A549 (cell line): ENCODE data around the gene KRT79. TPM values are rescaled to one million over a fixed set of nuclear protein-coding genes. Genes with fewer than 3 reads are reported as not detected.

Experiments used
- ATAC-seq, 2 experiments: fragments of 200-7000 bp in 1 of 2; fragments of >200 bp in 1 of 2; cut with Nextera tagmentation in 1 of 2; cut with Tn5 transposase in 1 of 2; 3 replicates each; pipeline versions ENCODE4 v1.8.0 to v1.9.1; 2018 to 2020; ENCODE audit warnings: mild to moderate bottlenecking in 1 of 2, moderate library complexity in 1 of 2
- CTCF ChIA-PET: fragments of 300-600 bp; sonication (Branson Sonifier 250); formaldehyde crosslinking; extraction: SDS; loops from one replicate; lab custom pipeline; 2021; ENCODE audit warnings: antibody characterized with exemption, inconsistent platforms; lab: Yijun Ruan, JAX
- POLR2A ChIA-PET: fragments of 350-600 bp; formaldehyde crosslinking; extraction: SDS; loops from one replicate; lab custom pipeline; 2021; ENCODE audit warnings: antibody characterized with exemption, inconsistent platforms; lab: Yijun Ruan, JAX
- DNase-seq, 2 experiments: peaks; one replicate each; pipeline versions ENCODE4 v3.0.0 to v3.0.0-alpha.2; 2011 to 2016; ENCODE audit warnings: low read depth in 1 of 2, low spot score in 1 of 2
- FAIRE-seq: peaks from 2 replicates; lab custom pipeline; 2011; peaks lifted over from hg19 to GRCh38; lab: Jason Lieb, UNC
- H3K27ac ChIP-seq, 2 experiments: fragments of >200 bp; sonication (Bioruptor Twin); formaldehyde crosslinking; 3 replicates each; pipeline ENCODE4 v1.5.1; 2016 to 2017
- H3K4me1 ChIP-seq: fragments of >200 bp; sonication (Bioruptor Twin); formaldehyde crosslinking; 3 replicates; pipeline ENCODE4 v1.6.1; 2016
- H3K4me2 ChIP-seq: fragments of >200 bp; sonication (Bioruptor Twin); formaldehyde crosslinking; 3 replicates; pipeline ENCODE4 v1.6.1; 2016
- H3K4me3 ChIP-seq: fragments of >200 bp; sonication (Bioruptor Twin); formaldehyde crosslinking; 3 replicates; pipeline ENCODE4 v1.5.1; 2016
- H3K9me3 ChIP-seq: fragments of >200 bp; sonication (Bioruptor Twin); formaldehyde crosslinking; 3 replicates; pipeline ENCODE4 v1.6.1; 2016
- E2F6 ChIP-seq: IDR thresholded peaks from 2 replicates; pipeline ENCODE4 v1.6.1; 2012; ENCODE audit warnings: low read depth, borderline replicate concordance
- EHMT2 ChIP-seq: fragments of 200-600 bp; sonication (generic); IDR thresholded peaks from 2 replicates; pipeline ENCODE4 v1.6.1; 2016; ENCODE audit warnings: antibody characterized with exemption, low read depth, mild to moderate bottlenecking, moderate library complexity
- ESRRA ChIP-seq: fragments of 150-350 bp; IDR thresholded peaks from 2 replicates; pipeline ENCODE4 v1.6.1; 2014; ENCODE audit warnings: mild to moderate bottlenecking, low read length, borderline replicate concordance
- FOSL2 ChIP-seq, 2 experiments: fragments of 450-650 bp in 1 of 2; fragments of >200 bp in 1 of 2; sonication (Bioruptor Twin) in 1 of 2; formaldehyde crosslinking; IDR thresholded peaks; 2 replicates each; pipeline versions ENCODE4 v1.5.0 to v1.6.1; 2016 to 2020; ENCODE audit warnings: mild to moderate bottlenecking in 1 of 2, moderate library complexity in 1 of 2
- FOXS1 ChIP-seq: fragments of 250-450 bp; sonication (Bioruptor Pico); IDR thresholded peaks from 2 replicates; pipeline ENCODE4 v1.5.0; 2020; ENCODE audit warnings: mild to moderate bottlenecking, moderate library complexity
- GATA3 ChIP-seq: IDR thresholded peaks from 2 replicates; pipeline ENCODE4 v1.6.1; 2012; ENCODE audit warnings: borderline replicate concordance
- HES2 ChIP-seq: fragments of >200 bp; sonication (Bioruptor Twin); formaldehyde crosslinking; IDR thresholded peaks from 2 replicates; pipeline ENCODE4 v1.6.1; 2016
- HEYL ChIP-seq: fragments of 250-450 bp; sonication (Bioruptor Pico); IDR thresholded peaks from 2 replicates; pipeline ENCODE4 v1.8.0; 2021; ENCODE audit warnings: mild to moderate bottlenecking, moderate library complexity
- HMGXB4 ChIP-seq: fragments of 250-450 bp; sonication (Bioruptor Pico); IDR thresholded peaks from 2 replicates; pipeline ENCODE4 v1.5.0; 2021; ENCODE audit warnings: mild to moderate bottlenecking, moderate library complexity, borderline replicate concordance
- KDM5A ChIP-seq: fragments of 200-600 bp; sonication (generic); IDR thresholded peaks from 2 replicates; pipeline ENCODE4 v1.6.1; 2016; ENCODE audit warnings: antibody characterized with exemption, mild to moderate bottlenecking
- MAFK ChIP-seq: fragments of 450-650 bp; IDR thresholded peaks from 2 replicates; pipeline ENCODE4 v1.6.1; 2014; ENCODE audit not compliant: partially characterized antibody
- POLR2A ChIP-seq: IDR thresholded peaks from 2 replicates; pipeline ENCODE4 v1.6.1; 2012; ENCODE audit warnings: mild to moderate bottlenecking, low read length
- POLR2AphosphoS2 ChIP-seq: conservative IDR thresholded peaks from 2 replicates; pipeline ENCODE4 v1.6.1; 2012; ENCODE audit warnings: low read length, improper control_type of control experiment, inconsistent platforms
- RCOR1 ChIP-seq: fragments of 150-350 bp; IDR thresholded peaks from 2 replicates; pipeline ENCODE4 v1.6.1; 2014; ENCODE audit warnings: antibody characterized with exemption, low read length, low read depth
- SMC3 ChIP-seq: fragments of >200 bp; sonication (Bioruptor Twin); formaldehyde crosslinking; IDR thresholded peaks from 3 replicates; pipeline ENCODE4 v1.6.1; 2018; ENCODE audit warnings: inconsistent platforms
- SREBF2 ChIP-seq: fragments of 450-650 bp; IDR thresholded peaks from 2 replicates; pipeline ENCODE4 v1.6.1; 2014; ENCODE audit warnings: mild to moderate bottlenecking, moderate library complexity
- TP53 ChIP-seq: fragments of 250-450 bp; sonication (Bioruptor Pico); IDR thresholded peaks from 2 replicates; pipeline ENCODE4 v1.5.0; 2021; ENCODE audit warnings: mild to moderate bottlenecking, moderate library complexity
- ZSCAN20 ChIP-seq: fragments of 250-450 bp; sonication (Bioruptor Pico); IDR thresholded peaks from 2 replicates; pipeline ENCODE4 v1.8.0; 2022; ENCODE audit warnings: mild to moderate bottlenecking, moderate library complexity
- WGBS: methylation state at CpG from one replicate; pipeline ENCODE4 v1.1.6; 2017; ENCODE audit errors: missing lambda C conversion rate; 5-methylcytosine and 5-hydroxymethylcytosine counted together
- polyA plus RNA-seq, 4 experiments: library from polyadenylated mRNA; depleted of rRNA in 3 of 4; stranded (reverse); fragments of >200 nt; fragmentation: RNase III in 1 of 4; extraction: RNeasy Plus Mini Kit Qiagen cat#74134 plus additional on column Dnase treatment in 1 of 4; gene quantifications; 2 replicates in 3 of 4; 3 replicates in 1 of 4; pipeline ENCODE4 v1.2.3, GENCODE V29; 2011 to 2017
- TF ChIP-seq, protein P1 (sequence below): IDR thresholded peaks from 2 replicates; pipeline ENCODE4 v1.6.1; 2012

KRT79 gene
- polyA plus RNA-seq, 2 of the 4 experiments (the other 2 are of a cell fraction) = 0.05 TPM; not detected in 1

DNA sequence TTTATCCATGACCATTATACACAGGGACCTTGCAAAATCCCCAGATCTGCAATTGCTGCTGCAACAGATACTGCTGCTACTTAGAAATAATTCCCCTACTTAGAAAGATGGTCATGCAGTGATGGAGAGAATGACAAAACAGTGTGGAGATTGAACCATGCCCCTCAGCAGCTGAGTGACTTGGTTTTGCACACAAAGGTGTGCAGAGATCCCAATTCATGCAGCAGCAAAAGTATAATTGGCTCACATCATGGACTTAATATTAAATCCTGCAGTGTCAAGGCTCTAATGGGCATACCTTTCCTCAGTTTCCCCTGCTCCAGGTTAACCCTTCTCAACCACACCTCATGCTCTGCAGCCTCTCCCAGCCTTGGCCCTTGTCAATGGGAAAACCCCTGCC, 17.7 kb upstream of the KRT79 start:
- CTCF ChIA-PET = interaction anchor here (0.5 to 3.6 kb wide), 5 partner anchors 14 to 457 kb away, joined by 3 to 13 read pairs (median 3); no protein-coding TSS in a partner anchor
- FAIRE-seq = no peak
- no peak overlapping the region for H3K4me2 ChIP-seq
- H3K4me1 ChIP-seq = peaks cover 9% of the 10 kb centered on the region
- no peak for TF ChIP-seq GATA3
- TF ChIP-seq E2F6 = no peak
- H3K27ac ChIP-seq = no peak overlapping the region
- no peak overlapping the region for H3K4me3 ChIP-seq
- POLR2A ChIA-PET = interaction anchor here (0.7 kb wide), 1 partner anchor 78 kb away, joined by 5 read pairs; no protein-coding TSS in a partner anchor
- ATAC-seq = no peak
- no peaks in the 10 kb centered on the region for H3K9me3 ChIP-seq
- no peak for DNase-seq

- ATAC-seq (no peak), DNase-seq (no peak), FAIRE-seq (no peak)
- H3K27ac ChIP-seq = no peak overlapping the region
- POLR2A ChIA-PET = no interaction called here
- no peak overlapping the region for H3K4me3 ChIP-seq
- no peaks in the 10 kb centered on the region for H3K9me3 ChIP-seq
- TF ChIP-seq HEYL (CRISPR knock-in tag) (no peak), TP53 (CRISPR knock-in tag) (no peak), EHMT2 (no peak), KDM5A (no peak), ESRRA (no peak), RCOR1 (no peak)
- no peak overlapping the region for H3K4me2 ChIP-seq
- peaks cover 9% of the 10 kb centered on the region for H3K4me1 ChIP-seq
- 87% methylated on average over 5 of the region's 5 CpGs for WGBS
- CTCF ChIA-PET = no interaction called here
Measured at GRCh38 chr12:52850681-52851080, 16.6 kb upstream of the KRT79 start.

DNA sequence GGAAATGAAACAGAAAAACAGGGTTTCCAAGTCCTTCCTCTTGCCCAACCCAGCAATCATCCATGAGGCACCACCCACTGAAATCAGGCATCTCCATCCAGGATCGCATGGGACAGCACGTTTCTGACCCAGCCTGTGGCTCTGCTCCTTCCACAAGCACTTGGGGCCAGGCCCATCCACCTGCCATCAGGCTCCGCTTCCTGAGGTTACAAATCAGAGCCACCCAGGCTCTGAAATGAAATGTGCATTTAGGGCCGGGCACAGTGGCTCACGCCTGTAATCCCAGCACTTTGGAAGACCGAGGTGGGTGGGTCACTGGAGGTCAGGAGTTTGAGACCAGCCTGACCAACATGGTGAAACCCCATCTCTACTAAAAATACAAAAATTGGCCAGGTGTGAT, 15.4 kb upstream of the KRT79 start:
- peak; percentile 28 for FAIRE-seq
- POLR2A ChIA-PET = no interaction called here

GRCh38 chr12:52848661-52849255, 14.6 kb upstream of the KRT79 start, which contains the start of gene KRT78:
TSS of gene KRT78 (minus strand) at chr12:52848994. CDS start at chr12:52848930, 64 bp downstream.
- FAIRE-seq = no peak
- no peak for ATAC-seq
- Histone ChIP-seq H3K4me2 (no peak within 1 kb of the TSS), H3K4me3 (no peak within 1 kb of the TSS), H3K9me3 (no peaks in the 10 kb centered on the region), H3K4me1 (peaks cover 9% of the 10 kb centered on the region), H3K27ac (0 out of 6 replicates have a peak within 1 kb of the TSS, but pooled peaks of 1 of the 2 experiments have one; percentile 31)
- ChIA-PET POLR2A (no interaction called here), CTCF (no interaction called here)
- DNase-seq = no peak
- TF ChIP-seq HMGXB4 (no peak), POLR2A (no peak), POLR2AphosphoS2 (no peak)
- WGBS = 95% methylated on average over 12 of the region's 16 CpGs

More for the DNA sequence above, 15.4 kb upstream of the KRT79 start:
- Histone ChIP-seq H3K4me3 (no peak overlapping the region), H3K27ac (no peak overlapping the region), H3K9me3 (no peaks in the 10 kb centered on the region), H3K4me1 (peaks cover 9% of the 10 kb centered on the region), H3K4me2 (no peak overlapping the region)
- TF ChIP-seq FOXS1 (CRISPR knock-in tag) (no peak), ZSCAN20 (CRISPR knock-in tag) (no peak), HES2 (no peak), TP53 (CRISPR knock-in tag) (no peak), ESRRA (no peak), FOSL2 (IDR thresholded peaks at IDR 0.05) (no peak), FOSL2 (CRISPR knock-in tag; IDR thresholded peaks at IDR 0.05) (no peak), SMC3 (no peak), SREBF2 (no peak), MAFK (no peak)
- TF ChIP-seq, protein P1, sequence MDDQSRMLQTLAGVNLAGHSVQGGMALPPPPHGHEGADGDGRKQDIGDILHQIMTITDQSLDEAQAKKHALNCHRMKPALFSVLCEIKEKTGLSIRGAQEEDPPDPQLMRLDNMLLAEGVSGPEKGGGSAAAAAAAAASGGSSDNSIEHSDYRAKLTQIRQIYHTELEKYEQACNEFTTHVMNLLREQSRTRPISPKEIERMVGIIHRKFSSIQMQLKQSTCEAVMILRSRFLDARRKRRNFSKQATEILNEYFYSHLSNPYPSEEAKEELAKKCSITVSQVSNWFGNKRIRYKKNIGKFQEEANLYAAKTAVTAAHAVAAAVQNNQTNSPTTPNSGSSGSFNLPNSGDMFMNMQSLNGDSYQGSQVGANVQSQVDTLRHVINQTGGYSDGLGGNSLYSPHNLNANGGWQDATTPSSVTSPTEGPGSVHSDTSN = no peak
- ATAC-seq (no peak), DNase-seq (no peak)
- 80% methylated on average over 3 of the region's 6 CpGs for WGBS
- CTCF ChIA-PET = no interaction called here
